Activated CD8-positive, alpha-beta memory T cell treated with anti-CD3 and anti-CD28 coated beads, Interleukin-2, amount 50 U/mL, for 24 hours (primary cell): ENCODE data around the gene STAG2.
A peak's percentile ranks its signal among the peaks of the same experiment; 100 is the strongest.
"Not testable (repeated sequence)": the region's sequence is repeated elsewhere in the genome, so short reads cannot be mapped to it uniquely, and the experiment has no call there.

Source experiments
- DNase-seq: peaks from one replicate; pipeline ENCODE4 v3.0.0-alpha.2; 2020; ENCODE audit errors: extremely low read depth

STAG2 gene

DNA sequence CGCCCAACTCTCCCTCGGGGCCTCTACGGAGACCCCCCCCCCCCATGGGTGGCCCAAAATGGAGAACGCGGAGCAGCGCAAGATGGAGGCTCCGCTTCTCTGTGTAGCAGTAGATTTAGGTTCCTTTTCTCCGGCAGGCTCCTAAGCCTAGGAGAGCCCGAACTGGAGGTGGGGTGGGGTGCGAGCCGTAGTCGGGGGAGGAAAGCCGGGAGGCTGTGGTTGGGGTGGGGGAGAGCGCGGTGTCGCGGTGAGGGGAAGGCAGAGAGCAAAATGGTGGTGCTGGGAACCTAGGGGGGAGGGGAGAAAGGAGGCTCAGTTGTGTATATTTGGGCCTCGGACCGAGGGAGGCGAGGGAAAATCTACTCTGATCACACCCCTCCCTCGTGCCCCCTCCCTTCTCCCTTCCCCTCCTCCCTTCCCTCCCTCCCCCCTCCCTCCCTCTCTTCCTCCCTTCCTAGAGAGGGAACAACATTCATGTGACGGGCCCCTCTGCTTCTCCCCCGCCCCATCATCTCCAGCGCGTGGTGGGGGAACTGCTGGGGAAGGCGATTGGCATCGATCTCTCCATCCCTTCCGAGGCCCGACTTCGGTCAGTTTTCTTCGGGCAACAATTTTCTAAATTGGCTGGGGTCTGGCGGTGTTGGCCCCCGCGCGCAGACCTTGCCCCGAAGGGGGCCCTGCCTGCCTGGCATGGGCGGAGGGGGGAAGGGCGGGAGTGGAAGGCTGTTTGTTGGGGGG lies at the start of gene STAG2:
TSS of gene STAG2 (plus strand) at position 439 of the 738 bp plus-strand sequence. CDS start 60,922 bp downstream, outside the sequence.
- no peak for DNase-seq

- DNase-seq, result no peak
These were observed 44.4 kb upstream of the STAG2 start for GRCh38 chrX:123917069-123917468.

DNA sequence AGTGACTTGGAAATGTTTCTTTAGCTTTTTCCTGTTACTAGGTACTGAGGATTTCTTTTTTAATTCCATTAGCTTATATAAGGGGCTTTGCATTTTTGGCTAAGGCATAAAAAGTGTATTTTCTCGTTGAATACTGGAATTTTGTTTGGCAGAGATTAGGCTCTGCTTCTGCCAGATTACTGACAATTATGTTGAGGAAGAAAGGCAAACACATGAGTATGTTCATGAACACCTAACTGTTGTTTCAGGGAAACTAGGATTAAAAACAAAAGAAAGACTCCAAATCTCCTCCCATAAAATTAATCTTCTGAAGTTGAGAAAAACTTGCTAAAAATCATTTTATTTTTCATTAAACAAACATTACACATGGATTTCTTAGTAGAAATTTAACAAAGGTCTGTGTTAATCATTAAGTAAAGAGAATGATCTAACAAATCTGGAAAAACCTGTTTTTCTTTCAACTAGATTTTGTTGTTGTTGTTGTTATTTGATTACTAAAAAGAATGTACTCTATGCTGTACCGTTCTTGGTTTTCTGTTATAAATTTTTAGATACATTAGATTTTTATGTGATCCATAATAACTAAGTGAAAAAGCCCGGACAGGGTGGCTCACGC lies 43.3 kb upstream of the STAG2 start:
- DNase-seq, result no peak

DNA sequence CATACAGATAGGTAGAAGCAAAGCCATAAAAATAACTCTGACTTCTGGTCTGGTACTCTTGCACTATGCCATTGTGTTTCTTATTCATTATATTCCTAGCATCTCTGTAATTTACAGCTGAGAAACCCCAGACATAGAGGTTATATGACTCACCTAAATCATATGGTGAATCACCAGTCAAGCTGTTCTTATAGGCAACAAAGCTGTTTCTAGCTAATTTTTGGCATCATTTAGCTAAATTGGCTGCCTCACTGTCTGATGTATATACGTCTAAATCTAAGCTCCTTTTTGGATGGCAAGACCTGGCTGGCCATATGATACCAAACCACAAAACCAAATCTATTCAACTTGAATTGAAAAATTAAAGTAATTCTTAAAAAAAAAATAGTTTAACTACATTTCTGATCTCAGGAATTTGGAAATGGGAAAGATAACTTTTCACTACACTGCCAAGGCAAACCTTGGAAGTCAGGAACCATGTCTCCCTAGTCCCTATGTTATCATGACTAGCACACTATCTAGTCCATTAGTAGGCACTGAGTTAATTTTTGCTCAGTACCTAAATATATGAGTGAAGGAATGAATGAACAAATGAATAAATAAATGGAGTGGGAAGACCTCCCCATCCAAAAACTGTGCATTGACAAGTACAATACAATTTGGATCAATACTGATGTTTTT lies 41.3 kb upstream of the STAG2 start:
- no peak for DNase-seq

DNA sequence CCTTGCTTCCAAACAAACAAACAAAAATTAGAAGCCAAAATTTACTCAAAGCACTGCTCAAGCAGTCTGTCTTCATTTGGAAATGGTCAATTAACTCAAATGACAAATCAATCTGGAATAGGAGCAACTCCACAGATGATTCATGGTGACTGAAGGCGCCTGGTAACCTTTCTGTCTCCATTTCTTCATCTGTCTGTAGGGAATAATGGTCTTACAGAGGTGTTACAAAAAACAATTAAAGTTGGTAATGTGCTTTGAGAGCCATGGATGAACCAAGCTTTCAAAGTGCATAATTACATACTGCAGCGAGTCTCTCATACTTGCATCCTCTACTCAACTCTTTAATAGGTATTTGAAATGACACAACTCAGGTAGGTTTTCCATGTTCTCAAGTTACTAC lies 38.3 kb upstream of the STAG2 start:
- DNase-seq, result no peak

GRCh38 chrX:123924186-123924585 lies 37.3 kb upstream of the STAG2 start:
- no peak for DNase-seq

GRCh38 chrX:123927845-123928244 lies 33.7 kb upstream of the STAG2 start:
- no peak for DNase-seq

- not testable (repeated sequence) for DNase-seq
These were observed 29.5 kb upstream of the STAG2 start for GRCh38 chrX:123932055-123932454.

- no peak for DNase-seq
These were observed 18.4 kb upstream of the STAG2 start for GRCh38 chrX:123943074-123943473.

- no peak for DNase-seq
These were observed 18.0 kb upstream of the STAG2 start for GRCh38 chrX:123943488-123943887.

- no peak for DNase-seq
These were observed 11.7 kb upstream of the STAG2 start for GRCh38 chrX:123949846-123950245.

GRCh38 chrX:123959281-123960063 lies 2.0 kb upstream of the STAG2 start:
- no peak for DNase-seq

- DNase-seq, result no peak
These were observed 594 bp upstream of the STAG2 start for GRCh38 chrX:123960956-123961267.

DNA sequence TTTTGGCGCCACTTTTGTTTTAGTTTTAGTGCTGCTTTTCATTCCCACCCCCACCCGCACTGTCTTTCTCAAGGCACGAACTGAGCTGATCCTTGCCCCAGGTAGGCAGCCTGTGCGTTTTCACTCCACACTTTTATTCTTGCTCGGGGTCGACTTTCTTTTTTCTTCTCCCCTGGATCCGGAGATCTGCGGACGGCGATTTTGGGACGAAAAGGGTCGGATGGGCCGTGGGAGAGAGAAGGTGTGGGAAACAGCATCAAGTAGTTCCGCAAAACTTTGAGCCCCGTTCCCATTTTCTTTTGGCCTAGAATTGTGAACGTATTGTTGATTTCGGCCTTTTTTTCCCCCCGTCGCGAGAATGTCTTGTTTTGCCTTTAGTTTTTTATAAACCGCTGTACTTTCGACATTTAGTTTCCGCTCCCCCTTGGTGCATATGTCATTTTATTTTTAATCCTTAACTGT lies 531 bp downstream of the STAG2 start:
- no peak for DNase-seq

DNA sequence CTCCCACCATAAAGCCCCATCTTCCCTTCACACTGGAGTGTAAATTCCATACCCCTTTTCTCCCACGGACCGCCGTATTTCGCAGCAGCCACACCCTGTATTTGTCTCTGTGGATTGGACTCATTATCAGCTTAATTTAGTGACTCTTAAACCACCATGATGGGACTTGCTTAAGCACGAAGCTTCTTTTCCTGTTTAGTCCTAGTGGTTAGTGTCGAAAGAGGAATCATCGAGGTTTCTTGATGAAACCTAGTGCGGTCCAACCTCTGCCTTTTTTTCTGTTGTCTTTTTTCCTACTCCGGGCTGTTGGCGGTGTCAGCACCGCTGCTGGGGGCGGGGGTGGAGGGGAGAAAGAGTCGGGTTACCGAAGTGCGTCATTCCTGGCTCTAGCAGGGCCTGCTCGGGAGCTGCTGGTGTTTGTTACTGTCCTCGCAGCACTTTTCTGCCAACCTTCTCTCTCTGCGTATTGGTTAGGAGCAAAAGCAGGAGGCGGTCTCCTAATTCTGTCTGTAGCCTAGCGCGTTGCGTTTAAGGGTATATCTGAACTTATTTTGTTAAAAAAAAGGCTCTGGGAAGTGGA lies 1.4 kb downstream of the STAG2 start:
- DNase-seq, result peak; percentile 66

- no peak for DNase-seq
These were observed 2.8 kb downstream of the STAG2 start for GRCh38 chrX:123964156-123964834.

DNA sequence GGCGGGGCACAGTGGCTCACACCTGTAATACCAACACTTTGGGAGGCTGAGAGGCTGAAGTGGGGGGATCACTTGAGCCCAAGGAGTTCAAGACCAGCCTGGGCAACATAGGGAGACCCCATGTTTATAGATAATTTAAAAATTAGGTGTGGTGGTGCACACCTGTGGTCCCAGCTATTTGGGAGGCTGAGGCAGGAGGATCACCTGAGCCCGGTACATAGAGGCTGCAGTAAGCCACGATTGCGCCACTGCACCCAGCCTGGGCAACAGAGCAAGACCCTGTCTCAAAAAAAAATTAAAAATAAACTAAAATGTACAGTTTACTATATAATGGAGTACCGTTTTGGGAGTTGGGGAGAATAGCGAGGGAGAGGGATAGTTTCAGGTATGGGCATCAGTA lies 4.2 kb downstream of the STAG2 start:
- DNase-seq, result no peak

DNA sequence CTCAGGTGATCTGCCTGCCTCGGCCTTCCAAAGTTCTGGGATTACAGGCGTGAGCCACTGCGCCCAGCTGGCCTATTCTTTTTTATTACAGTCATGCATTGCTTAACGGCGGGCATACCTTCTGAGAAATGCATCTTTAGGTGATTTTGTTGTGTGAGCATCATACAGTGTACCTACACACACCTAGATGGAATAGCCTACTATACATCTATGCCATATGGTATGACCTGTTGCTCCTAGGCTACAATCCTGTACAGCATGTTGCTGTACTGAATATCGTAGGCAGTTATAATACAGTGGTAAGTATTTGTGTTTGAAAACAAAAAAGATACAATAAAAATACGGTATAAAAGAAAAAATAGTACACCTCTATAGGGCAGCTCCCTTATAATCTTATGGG lies 6.0 kb downstream of the STAG2 start:
- DNase-seq, result no peak

DNA sequence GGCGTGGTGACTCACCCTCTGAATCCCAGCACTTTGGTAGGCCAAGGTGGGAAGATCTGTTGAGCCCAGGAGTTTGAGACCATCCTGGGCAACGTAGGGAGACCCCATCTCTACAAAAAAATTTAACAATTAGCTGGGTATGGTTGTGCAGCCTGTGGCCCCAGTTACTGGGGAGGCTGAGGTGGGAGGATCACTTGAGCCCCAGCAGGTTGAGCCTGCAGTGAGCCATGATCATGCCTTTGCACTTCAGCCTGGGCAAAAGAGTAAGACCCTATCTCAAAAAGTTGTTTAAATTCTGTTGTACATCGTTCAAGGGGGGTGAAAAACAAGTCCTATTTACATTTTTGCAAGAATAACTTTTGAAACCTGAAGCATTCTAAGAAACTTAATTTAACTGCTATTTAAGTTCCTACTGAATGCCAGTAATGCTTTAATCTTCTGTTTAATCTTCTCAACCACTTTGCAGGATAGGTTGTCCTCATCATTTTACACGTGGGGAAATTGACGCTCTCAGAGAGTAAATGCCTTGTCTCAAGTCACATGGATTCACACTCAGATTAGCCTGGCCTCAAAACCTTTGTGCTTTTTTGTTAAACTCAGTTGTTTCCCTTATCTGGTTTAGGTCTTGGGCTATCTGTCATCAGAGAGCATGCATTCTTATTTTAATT lies 7.0 kb downstream of the STAG2 start:
- DNase-seq, result no peak

DNA sequence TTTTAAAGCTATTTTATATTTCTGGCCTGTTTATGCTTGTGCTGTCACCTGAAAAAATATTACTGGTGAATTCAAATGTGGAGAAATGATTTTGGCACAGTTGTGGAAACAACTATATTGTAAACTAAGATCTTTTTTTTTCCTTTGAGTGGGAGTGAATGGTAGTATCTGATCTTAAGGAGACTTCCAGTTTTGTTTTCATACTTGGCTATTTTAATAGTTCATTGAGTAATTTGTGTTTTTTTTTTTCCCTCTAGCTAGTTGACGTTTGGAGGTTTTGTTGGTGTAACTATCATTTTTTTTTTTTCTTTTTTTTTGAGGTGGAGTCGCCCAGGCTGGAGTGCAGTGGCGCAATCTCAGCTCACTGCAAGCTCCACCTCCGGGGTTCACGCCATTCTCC lies 10.5 kb downstream of the STAG2 start:
- DNase-seq, result no peak

DNA sequence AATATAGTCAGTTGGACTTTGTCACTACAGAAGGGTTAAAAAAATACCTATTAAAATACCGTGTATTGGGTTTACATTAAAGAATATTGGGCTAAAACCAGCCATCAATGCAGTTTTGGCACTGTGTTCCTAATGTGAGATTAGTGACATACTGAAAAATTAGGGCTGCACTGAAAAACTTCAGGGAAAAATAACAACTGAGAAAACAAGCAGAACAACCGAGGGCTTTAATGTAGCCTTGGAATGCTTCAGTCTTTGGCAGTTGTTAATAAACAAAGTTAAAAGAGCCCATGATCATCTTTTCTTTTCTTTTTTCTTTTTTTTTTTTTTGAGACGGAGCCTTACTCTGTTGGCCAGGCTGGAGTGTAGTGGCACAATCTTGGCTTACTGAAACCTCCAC lies 12.4 kb downstream of the STAG2 start:
- no peak for DNase-seq
